ENCODE results near the gene RPS15.

The RPS15 gene

GRCh38 chr19:1406774-1407527, 31.2 kb upstream of the RPS15 start:
- H3K79me2 ChIP-seq (ENCODE audit: control insufficient read depth, insufficient read depth, low read length, unreplicated experiment) = peaks cover 42% of the 10 kb centered on the region
- peak overlapping the region; percentile 53 for H3K27ac ChIP-seq (ENCODE audit: low read depth, low read length)
- peak overlapping the region; percentile 89 for H3K4me3 ChIP-seq (ENCODE audit: low read depth, low read length)
- H3K36me3 ChIP-seq (ENCODE audit: insufficient read depth, low read length) = no peaks in the 10 kb centered on the region
- peak overlapping the region; percentile 40 for H2AFZ ChIP-seq (ENCODE audit: low read length, unreplicated experiment)
- no peaks in the 10 kb centered on the region for H3K27me3 ChIP-seq (ENCODE audit: insufficient read depth, low read length)
- H3K4me1 ChIP-seq (ENCODE audit: control insufficient read depth, insufficient read depth, low read length, unreplicated experiment) = peaks cover 28% of the 10 kb centered on the region

- Histone ChIP-seq H3K27ac (ENCODE audit: low read depth, low read length) (peak within 1 kb of the TSS; percentile 88), H3K36me3 (ENCODE audit: insufficient read depth, low read length) (no peaks in the 10 kb centered on the region), H2AFZ (ENCODE audit: low read length, unreplicated experiment) (peak within 1 kb of the TSS; percentile 40), H3K79me2 (ENCODE audit: control insufficient read depth, insufficient read depth, low read length, unreplicated experiment) (peaks cover 50% of the 10 kb centered on the region), H3K4me3 (ENCODE audit: low read depth, low read length) (peak within 1 kb of the TSS; percentile 96), H3K27me3 (ENCODE audit: insufficient read depth, low read length) (no peaks in the 10 kb centered on the region), H3K4me1 (ENCODE audit: control insufficient read depth, insufficient read depth, low read length, unreplicated experiment) (peaks cover 28% of the 10 kb centered on the region)
Observed at GRCh38 chr19:1407528-1408299, 30.5 kb upstream of the RPS15 start, which contains the start of gene DAZAP1. Gene DAZAP1 (plus strand): TSS chr19:1407586. CDS start chr19:1407774, 188 bp downstream.

- H3K27me3 ChIP-seq (ENCODE audit: insufficient read depth, low read length) = no peaks in the 10 kb centered on the region
- H3K79me2 ChIP-seq (ENCODE audit: control insufficient read depth, insufficient read depth, low read length, unreplicated experiment) = peaks cover 58% of the 10 kb centered on the region
- H3K4me3 ChIP-seq (ENCODE audit: low read depth, low read length) = peak overlapping the region; percentile 96
- peak overlapping the region; percentile 88 for H3K27ac ChIP-seq (ENCODE audit: low read depth, low read length)
- no peaks in the 10 kb centered on the region for H3K36me3 ChIP-seq (ENCODE audit: insufficient read depth, low read length)
- H2AFZ ChIP-seq (ENCODE audit: low read length, unreplicated experiment) = peak overlapping the region; percentile 6
- peaks cover 28% of the 10 kb centered on the region for H3K4me1 ChIP-seq (ENCODE audit: control insufficient read depth, insufficient read depth, low read length, unreplicated experiment)
Observed at GRCh38 chr19:1408300-1409203, 29.6 kb upstream of the RPS15 start.

DNA sequence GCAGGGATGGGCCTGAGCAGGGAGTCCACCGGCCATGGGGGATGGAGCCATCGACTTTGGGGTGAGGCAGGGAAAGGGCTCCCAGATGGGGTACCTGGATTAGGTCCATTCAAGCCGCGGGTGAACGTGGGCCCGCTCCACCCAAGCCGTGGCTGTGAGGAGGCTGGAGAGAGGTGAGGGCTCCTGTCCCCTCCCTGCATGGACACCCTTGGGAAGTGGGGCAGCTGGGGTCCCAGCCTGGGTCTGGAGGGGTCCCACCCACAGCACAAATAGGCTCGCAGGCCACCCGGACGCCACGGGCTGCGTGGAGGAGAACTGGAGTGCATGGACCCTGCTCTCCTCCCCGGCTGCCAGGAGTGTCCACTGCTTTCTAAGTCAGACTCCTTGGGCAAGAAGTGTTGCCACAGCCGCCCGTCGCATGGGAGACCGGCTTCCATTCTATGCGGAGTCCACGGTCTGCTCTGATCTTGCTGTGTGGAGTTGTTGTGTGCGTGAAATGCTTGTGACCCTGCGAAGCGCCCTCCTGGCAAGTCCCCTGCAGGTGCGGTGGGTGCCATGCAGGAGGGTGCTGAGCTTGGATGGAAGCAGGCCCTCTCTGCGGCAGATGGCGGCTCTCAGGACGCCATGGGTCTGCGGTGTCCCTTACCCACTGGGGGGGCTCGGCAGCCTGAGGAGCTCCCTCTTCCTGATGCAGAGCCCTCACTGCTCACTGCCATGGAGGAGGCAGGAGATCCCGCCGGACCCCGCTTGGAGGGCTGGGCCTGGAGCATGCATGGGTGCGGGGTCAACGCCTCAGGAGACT, 28.8 kb upstream of the RPS15 start:
- Histone ChIP-seq H3K27me3 (ENCODE audit: insufficient read depth, low read length) (no peaks in the 10 kb centered on the region), H3K79me2 (ENCODE audit: control insufficient read depth, insufficient read depth, low read length, unreplicated experiment) (peaks cover 66% of the 10 kb centered on the region), H2AFZ (ENCODE audit: low read length, unreplicated experiment) (no peak overlapping the region), H3K4me1 (ENCODE audit: control insufficient read depth, insufficient read depth, low read length, unreplicated experiment) (peaks cover 28% of the 10 kb centered on the region), H3K4me3 (ENCODE audit: low read depth, low read length) (peak overlapping the region; percentile 96), H3K36me3 (ENCODE audit: insufficient read depth, low read length) (no peaks in the 10 kb centered on the region), H3K27ac (ENCODE audit: low read depth, low read length) (peak overlapping the region; percentile 88)

DNA sequence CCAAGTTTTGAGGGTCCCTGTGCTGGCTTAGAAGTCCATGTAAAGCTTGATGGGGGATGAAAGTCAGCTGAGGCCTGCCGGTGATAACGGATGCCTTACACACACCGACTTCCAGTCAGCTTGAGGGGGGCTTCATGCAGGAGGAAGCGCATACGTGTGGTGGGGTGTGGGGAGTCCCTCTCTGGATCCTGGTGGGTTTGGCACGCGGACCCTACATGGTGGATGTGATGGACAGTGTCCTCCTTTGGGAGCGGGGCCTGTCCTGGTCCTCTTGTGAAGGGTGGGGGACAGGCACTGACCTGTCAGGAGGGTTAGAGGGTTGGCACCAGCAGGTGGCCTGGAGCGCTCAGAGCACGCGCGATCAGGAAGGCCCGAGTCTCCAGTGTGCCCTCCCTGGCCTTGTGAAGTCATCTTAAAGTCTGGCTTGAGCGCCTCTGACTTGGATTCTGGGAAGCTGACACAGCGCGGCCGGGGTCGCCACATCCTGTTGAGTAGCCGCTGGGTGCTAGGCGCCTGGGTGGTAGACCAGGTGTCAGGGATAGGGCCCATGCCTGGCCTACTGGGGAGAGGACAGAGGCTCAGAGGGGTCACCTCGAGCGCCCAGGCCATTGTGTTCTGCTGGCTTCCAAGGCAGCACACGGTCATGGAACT, 27.9 kb upstream of the RPS15 start:
- H3K4me1 ChIP-seq (ENCODE audit: control insufficient read depth, insufficient read depth, low read length, unreplicated experiment) = peaks cover 33% of the 10 kb centered on the region
- peak overlapping the region; percentile 96; the same call in 1 of the 2 replicates for H3K4me3 ChIP-seq (ENCODE audit: low read depth, low read length)
- H3K79me2 ChIP-seq (ENCODE audit: control insufficient read depth, insufficient read depth, low read length, unreplicated experiment) = peaks cover 71% of the 10 kb centered on the region
- H3K27ac ChIP-seq (ENCODE audit: low read depth, low read length) = no peak overlapping the region
- H3K36me3 ChIP-seq (ENCODE audit: insufficient read depth, low read length) = no peaks in the 10 kb centered on the region
- H3K27me3 ChIP-seq (ENCODE audit: insufficient read depth, low read length) = no peaks in the 10 kb centered on the region
- no peak overlapping the region for H2AFZ ChIP-seq (ENCODE audit: low read length, unreplicated experiment)

GRCh38 chr19:1410789-1411188, 27.4 kb upstream of the RPS15 start:
- Histone ChIP-seq H3K36me3 (ENCODE audit: insufficient read depth, low read length) (no peaks in the 10 kb centered on the region), H3K4me3 (ENCODE audit: low read depth, low read length) (no peak overlapping the region), H3K79me2 (ENCODE audit: control insufficient read depth, insufficient read depth, low read length, unreplicated experiment) (peaks cover 74% of the 10 kb centered on the region), H3K27ac (ENCODE audit: low read depth, low read length) (no peak overlapping the region), H3K27me3 (ENCODE audit: insufficient read depth, low read length) (no peaks in the 10 kb centered on the region), H2AFZ (ENCODE audit: low read length, unreplicated experiment) (no peak overlapping the region), H3K4me1 (ENCODE audit: control insufficient read depth, insufficient read depth, low read length, unreplicated experiment) (peaks cover 36% of the 10 kb centered on the region)

- Histone ChIP-seq H3K27me3 (ENCODE audit: insufficient read depth, low read length) (no peaks in the 10 kb centered on the region), H2AFZ (ENCODE audit: low read length, unreplicated experiment) (no peak overlapping the region), H3K79me2 (ENCODE audit: control insufficient read depth, insufficient read depth, low read length, unreplicated experiment) (peaks cover 81% of the 10 kb centered on the region), H3K4me3 (ENCODE audit: low read depth, low read length) (no peak overlapping the region), H3K4me1 (ENCODE audit: control insufficient read depth, insufficient read depth, low read length, unreplicated experiment) (peaks cover 43% of the 10 kb centered on the region), H3K36me3 (ENCODE audit: insufficient read depth, low read length) (no peaks in the 10 kb centered on the region), H3K27ac (ENCODE audit: low read depth, low read length) (no peak overlapping the region)
Observed at GRCh38 chr19:1411255-1412191, 26.7 kb upstream of the RPS15 start.

DNA sequence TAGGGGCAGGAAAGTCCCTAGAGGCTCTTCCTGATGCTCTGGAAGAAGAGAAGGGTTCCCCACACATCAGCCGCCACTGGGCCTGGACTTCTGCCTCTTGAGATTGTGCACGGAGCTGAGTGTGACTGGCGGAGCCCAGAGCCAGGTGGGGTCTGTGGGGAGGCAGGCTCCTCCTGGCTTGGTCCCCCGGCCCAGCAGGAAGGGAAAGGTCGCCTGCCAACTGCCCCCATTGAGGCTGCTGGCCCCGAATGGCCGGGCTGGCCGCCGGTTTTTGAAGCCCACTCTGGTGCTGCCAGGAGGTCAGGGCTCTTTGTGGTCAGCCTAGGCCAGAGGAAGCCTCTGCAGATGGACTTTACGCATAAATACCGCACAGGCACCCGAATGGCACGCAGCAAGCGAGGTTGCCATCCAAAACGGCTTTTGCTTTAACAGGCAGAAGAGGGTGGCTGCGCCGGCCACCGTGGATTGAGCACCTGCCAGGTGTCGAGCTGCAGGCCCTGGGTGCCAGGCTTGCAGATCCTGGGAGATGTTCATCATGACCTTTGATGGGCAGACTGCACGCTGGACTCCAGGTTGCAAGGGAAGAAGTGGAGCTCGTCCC, 25.8 kb upstream of the RPS15 start:
- no peaks in the 10 kb centered on the region for H3K27me3 ChIP-seq (ENCODE audit: insufficient read depth, low read length)
- H3K27ac ChIP-seq (ENCODE audit: low read depth, low read length) = no peak overlapping the region
- H2AFZ ChIP-seq (ENCODE audit: low read length, unreplicated experiment) = no peak overlapping the region
- H3K79me2 ChIP-seq (ENCODE audit: control insufficient read depth, insufficient read depth, low read length, unreplicated experiment) = peaks cover 90% of the 10 kb centered on the region
- no peak overlapping the region for H3K4me3 ChIP-seq (ENCODE audit: low read depth, low read length)
- peaks cover 45% of the 10 kb centered on the region for H3K4me1 ChIP-seq (ENCODE audit: control insufficient read depth, insufficient read depth, low read length, unreplicated experiment)
- no peaks in the 10 kb centered on the region for H3K36me3 ChIP-seq (ENCODE audit: insufficient read depth, low read length)

All from ACC112 (cell line).